ENCODE data around the gene C2orf76.

DNA sequence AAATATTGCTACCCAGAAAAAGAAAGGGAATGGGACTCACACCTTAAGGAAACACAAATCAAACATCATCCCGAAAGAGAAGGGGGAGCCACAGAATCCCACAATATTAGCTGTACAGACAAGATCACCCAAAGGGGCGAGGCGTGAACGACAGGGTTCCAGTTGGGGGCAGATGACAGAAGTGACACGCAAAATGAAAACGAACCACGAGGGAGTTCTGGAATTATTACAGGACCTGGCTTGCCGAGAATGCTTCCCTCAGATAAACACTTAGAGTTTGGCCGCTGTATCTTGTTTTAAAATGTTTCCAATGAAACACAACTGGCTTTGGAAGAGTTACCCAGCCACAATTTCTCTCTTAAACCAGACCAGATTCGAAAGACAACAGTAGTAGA, 60.4 kb downstream of the C2orf76 start:
- TF ChIP-seq, protein P1, sequence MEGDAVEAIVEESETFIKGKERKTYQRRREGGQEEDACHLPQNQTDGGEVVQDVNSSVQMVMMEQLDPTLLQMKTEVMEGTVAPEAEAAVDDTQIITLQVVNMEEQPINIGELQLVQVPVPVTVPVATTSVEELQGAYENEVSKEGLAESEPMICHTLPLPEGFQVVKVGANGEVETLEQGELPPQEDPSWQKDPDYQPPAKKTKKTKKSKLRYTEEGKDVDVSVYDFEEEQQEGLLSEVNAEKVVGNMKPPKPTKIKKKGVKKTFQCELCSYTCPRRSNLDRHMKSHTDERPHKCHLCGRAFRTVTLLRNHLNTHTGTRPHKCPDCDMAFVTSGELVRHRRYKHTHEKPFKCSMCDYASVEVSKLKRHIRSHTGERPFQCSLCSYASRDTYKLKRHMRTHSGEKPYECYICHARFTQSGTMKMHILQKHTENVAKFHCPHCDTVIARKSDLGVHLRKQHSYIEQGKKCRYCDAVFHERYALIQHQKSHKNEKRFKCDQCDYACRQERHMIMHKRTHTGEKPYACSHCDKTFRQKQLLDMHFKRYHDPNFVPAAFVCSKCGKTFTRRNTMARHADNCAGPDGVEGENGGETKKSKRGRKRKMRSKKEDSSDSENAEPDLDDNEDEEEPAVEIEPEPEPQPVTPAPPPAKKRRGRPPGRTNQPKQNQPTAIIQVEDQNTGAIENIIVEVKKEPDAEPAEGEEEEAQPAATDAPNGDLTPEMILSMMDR (IDR thresholded peaks at IDR 0.05) = no peak
- TF ChIP-seq MXI1 (IDR thresholded peaks at IDR 0.05; ENCODE audit: low read depth, low read length) (no peak), JUND (IDR thresholded peaks at IDR 0.05) (no peak), ZBTB33 (IDR thresholded peaks at IDR 0.05; ENCODE audit: borderline replicate concordance, low read depth) (no peak), REST (IDR thresholded peaks at IDR 0.05; ENCODE audit: low read depth, low read length) (no peak), EZH2phosphoT487 (IDR thresholded peaks at IDR 0.05; ENCODE audit: borderline replicate concordance, low read depth) (no peak), RCOR1 (IDR thresholded peaks at IDR 0.05; ENCODE audit: low read length) (no peak), POLR2AphosphoS5 (IDR thresholded peaks at IDR 0.05; ENCODE audit: low read depth, low read length) (no peak), RXRA (IDR thresholded peaks at IDR 0.05; ENCODE audit: borderline replicate concordance, low read depth) (no peak), EP300 (IDR thresholded peaks at IDR 0.05; ENCODE audit: borderline replicate concordance in 1 of 2, low read depth in 1 of 2, low read length in 1 of 2) (no peak), SMC3 (IDR thresholded peaks at IDR 0.05; ENCODE audit: low read depth, low read length) (no peak), GATA2 (CRISPR knock-in tag; IDR thresholded peaks at IDR 0.05) (no peak), TAF1 (IDR thresholded peaks at IDR 0.05; ENCODE audit: borderline replicate concordance, low read depth, low read length) (no peak)
- TF ChIP-seq, protein P2, sequence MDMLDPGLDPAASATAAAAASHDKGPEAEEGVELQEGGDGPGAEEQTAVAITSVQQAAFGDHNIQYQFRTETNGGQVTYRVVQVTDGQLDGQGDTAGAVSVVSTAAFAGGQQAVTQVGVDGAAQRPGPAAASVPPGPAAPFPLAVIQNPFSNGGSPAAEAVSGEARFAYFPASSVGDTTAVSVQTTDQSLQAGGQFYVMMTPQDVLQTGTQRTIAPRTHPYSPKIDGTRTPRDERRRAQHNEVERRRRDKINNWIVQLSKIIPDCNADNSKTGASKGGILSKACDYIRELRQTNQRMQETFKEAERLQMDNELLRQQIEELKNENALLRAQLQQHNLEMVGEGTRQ (IDR thresholded peaks at IDR 0.05; ENCODE audit: borderline replicate concordance, low read depth, low read length) = no peak
